Neural cell (in vitro differentiated cells): ENCODE data around the gene HK1. TPM values are rescaled to one million over a fixed set of nuclear protein-coding genes. Genes with fewer than 3 reads are reported as not detected.

ENCODE experiments used
- H2AFZ ChIP-seq: fragments of 200-600, 300-800 bp; sonication (generic), shearing (Covaris generic); 2 replicates; pipeline ENCODE4 v1.6.0; 2014; ENCODE audit warnings: low read depth, mild to moderate bottlenecking, antibody characterized with exemption, low read length, moderate library complexity
- H3F3A ChIP-seq: fragments of 200-600 bp; shearing (Covaris generic); 2 replicates; pipeline ENCODE4 v1.6.1; 2016; ENCODE audit warnings: mild to moderate bottlenecking, moderate library complexity, mixed read lengths, antibody characterized with exemption, low read length; ENCODE audit not compliant: insufficient read depth, poor library complexity, severe bottlenecking
- H3K27ac ChIP-seq: fragments of 200-600, 300-800 bp; sonication (generic), shearing (Covaris generic); 2 replicates; pipeline ENCODE4 v1.5.1; 2014; ENCODE audit warnings: mild to moderate bottlenecking, low read length, moderate library complexity
- H3K27me3 ChIP-seq: fragments of 300-800, 200-600 bp; sonication (generic), shearing (Covaris generic); 2 replicates; pipeline ENCODE4 v1.6.0; 2014; ENCODE audit warnings: mild to moderate bottlenecking, low read depth, low read length, moderate library complexity; ENCODE audit not compliant: insufficient read depth
- H3K36me3 ChIP-seq: fragments of 300-800, 200-600 bp; sonication (generic), shearing (Covaris generic); 2 replicates; pipeline ENCODE4 v1.5.1; 2014; ENCODE audit warnings: mild to moderate bottlenecking, antibody characterized with exemption, low read length, moderate library complexity; ENCODE audit not compliant: insufficient read depth
- H3K4me2 ChIP-seq: fragments of 300-800, 200-600 bp; sonication (generic), shearing (Covaris generic); 2 replicates; pipeline ENCODE4 v1.6.0; 2014; ENCODE audit warnings: mild to moderate bottlenecking, low read length
- H3K4me3 ChIP-seq: fragments of 300-800, 200-600 bp; sonication (generic), shearing (Covaris generic); 2 replicates; pipeline ENCODE4 v1.5.1; 2014; ENCODE audit warnings: mild to moderate bottlenecking, low read length, moderate library complexity
- H3K79me2 ChIP-seq: fragments of 200-600 bp; shearing (Covaris generic); replicated peaks from 2 replicates; pipeline ENCODE4 v1.6.0; 2014; ENCODE audit warnings: mild to moderate bottlenecking, low read length, moderate library complexity; ENCODE audit not compliant: insufficient read depth
- H3K9ac ChIP-seq: fragments of 300-800, 200-600 bp; sonication (generic), shearing (Covaris generic); 2 replicates; pipeline ENCODE4 v1.6.1; 2016; ENCODE audit warnings: mild to moderate bottlenecking, low read length, mixed read lengths
- H3K9me2 ChIP-seq: fragments of 200-600 bp; shearing (Covaris generic); 2 replicates; pipeline ENCODE4 v1.6.1; 2016; ENCODE audit warnings: mild to moderate bottlenecking, low read length, mixed read lengths; ENCODE audit not compliant: insufficient read depth
- H3K9me3 ChIP-seq: fragments of 200-600, 300-800 bp; sonication (generic), shearing (Covaris generic); 2 replicates; pipeline ENCODE4 v1.6.1; 2016; ENCODE audit warnings: mild to moderate bottlenecking, mixed run types, low read length, moderate library complexity, mixed read lengths
- H4K20me1 ChIP-seq: fragments of 200-600 bp; shearing (Covaris generic); 2 replicates; pipeline ENCODE4 v1.6.1; 2016; ENCODE audit warnings: mild to moderate bottlenecking, mixed run types; ENCODE audit not compliant: insufficient read depth
- CTCF ChIP-seq: fragments of 450-650 bp; IDR thresholded peaks from 2 replicates; pipeline ENCODE4 v1.5.1; 2014; ENCODE audit warnings: antibody characterized with exemption, mild to moderate bottlenecking, moderate library complexity; ENCODE audit not compliant: poor library complexity, severe bottlenecking
- EP300 ChIP-seq: fragments of 450-650 bp; conservative IDR thresholded peaks from 2 replicates; pipeline ENCODE4 v1.6.1; 2014; ENCODE audit warnings: antibody characterized with exemption, mild to moderate bottlenecking, moderate library complexity; ENCODE audit not compliant: poor library complexity, severe bottlenecking
- EZH2 ChIP-seq: fragments of 200-600, 300-800 bp; shearing (Covaris generic), sonication (generic); IDR thresholded peaks from 2 replicates; pipeline ENCODE4 v1.6.1; 2014; ENCODE audit warnings: antibody characterized with exemption, low read length, borderline replicate concordance, mild to moderate bottlenecking; ENCODE audit not compliant: insufficient read depth, poor library complexity, severe bottlenecking
- MXI1 ChIP-seq: fragments of 450-650 bp; conservative IDR thresholded peaks from 2 replicates; pipeline ENCODE4 v1.6.1; 2014; ENCODE audit warnings: antibody characterized with exemption, mild to moderate bottlenecking; ENCODE audit not compliant: poor library complexity, severe bottlenecking
- POLR2AphosphoS5 ChIP-seq: IDR thresholded peaks from 2 replicates; pipeline ENCODE4 v1.6.1; 2012
- RAD21 ChIP-seq: fragments of 450-650 bp; conservative IDR thresholded peaks from 2 replicates; pipeline ENCODE4 v1.6.1; 2014; ENCODE audit warnings: antibody characterized with exemption, mild to moderate bottlenecking, moderate library complexity
- REST ChIP-seq: IDR thresholded peaks from 2 replicates; pipeline ENCODE4 v1.6.1; 2012; ENCODE audit warnings: borderline replicate concordance
- SMC3 ChIP-seq: fragments of 450-650 bp; conservative IDR thresholded peaks from 2 replicates; pipeline ENCODE4 v1.6.1; 2014; ENCODE audit warnings: antibody characterized with exemption, mild to moderate bottlenecking, moderate library complexity; ENCODE audit not compliant: poor library complexity
- TAF1 ChIP-seq: IDR thresholded peaks from 2 replicates; pipeline ENCODE4 v1.6.1; 2012; ENCODE audit warnings: low read depth
- polyA plus RNA-seq: library from polyadenylated mRNA; depleted of rRNA; stranded (reverse); fragments of >200 nt; gene quantifications from 2 replicates; pipeline ENCODE4 v1.2.3, GENCODE V29; 2014

The HK1 gene
- polyA plus RNA-seq, 1 donor from 2014 or later = 60.5 TPM

GRCh38 chr10:69426376-69426727 is 148.1 kb downstream of the HK1 start:
- TF ChIP-seq CTCF = no peak
- TF ChIP-seq RAD21 = no peak
- no peak for TF ChIP-seq TAF1
- no peak for TF ChIP-seq EP300
- TF ChIP-seq MXI1 = no peak
- no peak for TF ChIP-seq SMC3
- TF ChIP-seq EZH2 = no peak
- Histone ChIP-seq H3K9me2 (no peaks in the 10 kb centered on the region), H3K4me3 (no peak overlapping the region), H3K79me2 (no peaks in the 10 kb centered on the region), H4K20me1 (no peaks in the 10 kb centered on the region), H3K27ac (no peak overlapping the region), H3K27me3 (no peaks in the 10 kb centered on the region), H3K9me3 (no peaks in the 10 kb centered on the region), H3K4me2 (no peak overlapping the region), H2AFZ (no peak overlapping the region), H3K36me3 (no peaks in the 10 kb centered on the region), H3F3A (no peaks in the 10 kb centered on the region), H3K9ac (no peak overlapping the region)

- H3K27ac ChIP-seq = no peak overlapping the region
- H3K4me3 ChIP-seq = no peak overlapping the region
- H3K36me3 ChIP-seq = no peaks in the 10 kb centered on the region
- H2AFZ ChIP-seq = no peak overlapping the region
- H3K27me3 ChIP-seq = no peaks in the 10 kb centered on the region
- no peaks in the 10 kb centered on the region for H4K20me1 ChIP-seq
- H3K4me2 ChIP-seq = no peak overlapping the region
- H3K9me3 ChIP-seq = no peaks in the 10 kb centered on the region
- H3F3A ChIP-seq = no peaks in the 10 kb centered on the region
- no peaks in the 10 kb centered on the region for H3K79me2 ChIP-seq
- no peak overlapping the region for H3K9ac ChIP-seq
- TF ChIP-seq EP300 = no peak
- no peak for TF ChIP-seq POLR2AphosphoS5
- no peak for TF ChIP-seq EZH2
- TF ChIP-seq SMC3 = no peak
- no peak for TF ChIP-seq REST
- TF ChIP-seq MXI1 = no peak
- TF ChIP-seq CTCF = no peak
- TF ChIP-seq RAD21 = no peak
- no peak for TF ChIP-seq TAF1
- H3K9me2 ChIP-seq = no peaks in the 10 kb centered on the region
These were observed 149.9 kb downstream of the HK1 start for GRCh38 chr10:69428165-69428564.
